ENCODE measurements around the gene DPH7.

- no peak for TF ChIP-seq CTCF (IDR thresholded peaks at IDR 0.05)
- TF ChIP-seq EZH2 (IDR thresholded peaks at IDR 0.05): no peak
- TF ChIP-seq EZH2phosphoT487 (IDR thresholded peaks at IDR 0.05): no peak
These were observed 57.2 kb downstream of the DPH7 start for GRCh38 chr9:137521405-137521985.
